HAP-1 (cell line): Measurements from ENCODE around the gene ESYT3.
"Not testable (repeated sequence)": the region's sequence is repeated elsewhere in the genome, so short reads cannot be mapped to it uniquely, and the experiment has no call there.

Experiments used
- DNase-seq, 2 experiments: peaks; one replicate each; pipeline ENCODE4 v3.0.0-alpha.2; 2016 to 2020; ENCODE audit warnings: low spot score in 2 of 2
- H3K27me3 ChIP-seq: fragments of 250-450 bp; sonication (Bioruptor Pico); 2 replicates; pipeline ENCODE4 v1.5.1; 2020; ENCODE audit warnings: low read depth, mild to moderate bottlenecking, moderate library complexity
- H3K36me3 ChIP-seq: fragments of 250-450 bp; sonication (Bioruptor Pico); replicated peaks from 2 replicates; pipeline ENCODE4 v1.5.1; 2020; ENCODE audit warnings: mild to moderate bottlenecking
- H3K4me1 ChIP-seq: fragments of 250-450 bp; sonication (Bioruptor Pico); 2 replicates; pipeline ENCODE4 v1.5.1; 2020; ENCODE audit warnings: mild to moderate bottlenecking
- H3K4me3 ChIP-seq: fragments of 250-450 bp; sonication (Bioruptor Pico); 2 replicates; pipeline ENCODE4 v1.5.1; 2020; ENCODE audit warnings: mild to moderate bottlenecking, moderate library complexity
- H3K9me3 ChIP-seq: fragments of 250-450 bp; sonication (Bioruptor Pico); 2 replicates; pipeline ENCODE4 v1.5.1; 2020; ENCODE audit warnings: mild to moderate bottlenecking, moderate library complexity
- in situ Hi-C: fragments of 300-500 bp; cut with MboI; formaldehyde crosslinking; loops from 3 replicates; pipeline ENCODE4 v1.14.3; 2020; ENCODE audit warnings: low sequenced_read_pairs, inconsistent platforms, mixed read lengths

Gene ESYT3

DNA sequence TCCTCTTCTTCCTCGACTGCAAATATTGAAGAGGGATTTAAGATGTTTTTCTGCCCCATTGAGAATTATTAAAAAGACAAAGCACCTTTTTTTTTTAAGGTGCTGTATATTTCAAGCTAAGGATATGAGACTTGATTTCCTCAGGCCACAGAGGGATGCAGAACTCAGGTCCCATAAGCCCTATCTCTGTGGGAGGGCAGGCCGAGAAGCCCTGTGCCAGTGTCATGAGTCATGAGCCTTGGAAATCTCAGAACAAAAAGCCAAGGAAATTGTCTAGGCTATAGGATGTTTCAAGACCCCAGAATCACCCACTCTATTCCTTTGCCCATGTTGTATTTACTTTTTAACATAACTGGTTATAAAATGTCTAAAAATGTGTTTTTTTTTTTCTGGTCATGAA, 7.3 kb downstream of the ESYT3 start:
- H3K36me3 ChIP-seq = no peaks in the 10 kb centered on the region
- no peaks in the 10 kb centered on the region for H3K27me3 ChIP-seq
- no peaks in the 10 kb centered on the region for H3K9me3 ChIP-seq
- no peak overlapping the region for H3K4me3 ChIP-seq
- DNase-seq = no peak
- H3K4me1 ChIP-seq = no peaks in the 10 kb centered on the region
- in situ Hi-C loops = no loop called here

DNA sequence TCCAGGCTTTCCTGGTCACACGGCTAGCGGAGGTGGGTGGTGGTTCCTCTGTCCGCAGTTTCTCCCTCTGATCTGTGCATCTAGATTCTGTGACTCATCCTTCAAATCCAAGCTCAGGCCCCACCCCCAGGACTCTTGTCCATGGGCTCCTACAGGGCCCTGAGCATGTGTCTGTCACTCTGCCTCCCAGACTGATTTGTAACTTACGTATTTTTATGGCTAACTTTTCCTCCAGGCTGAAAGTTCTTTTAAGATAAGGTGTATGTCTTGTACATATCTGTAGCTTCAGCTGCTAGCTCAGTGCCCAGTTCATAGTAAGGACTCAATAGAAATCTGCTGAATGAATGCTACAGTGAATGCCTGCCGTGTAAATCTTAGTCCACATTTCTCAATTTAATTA, 8.0 kb downstream of the ESYT3 start:
- Histone ChIP-seq H3K4me1 (no peaks in the 10 kb centered on the region), H3K9me3 (no peaks in the 10 kb centered on the region), H3K27me3 (no peaks in the 10 kb centered on the region), H3K36me3 (no peaks in the 10 kb centered on the region), H3K4me3 (no peak overlapping the region)
- peak in 1 of 2 experiments; percentile 35 for DNase-seq
- in situ Hi-C loops = no loop called here

DNA sequence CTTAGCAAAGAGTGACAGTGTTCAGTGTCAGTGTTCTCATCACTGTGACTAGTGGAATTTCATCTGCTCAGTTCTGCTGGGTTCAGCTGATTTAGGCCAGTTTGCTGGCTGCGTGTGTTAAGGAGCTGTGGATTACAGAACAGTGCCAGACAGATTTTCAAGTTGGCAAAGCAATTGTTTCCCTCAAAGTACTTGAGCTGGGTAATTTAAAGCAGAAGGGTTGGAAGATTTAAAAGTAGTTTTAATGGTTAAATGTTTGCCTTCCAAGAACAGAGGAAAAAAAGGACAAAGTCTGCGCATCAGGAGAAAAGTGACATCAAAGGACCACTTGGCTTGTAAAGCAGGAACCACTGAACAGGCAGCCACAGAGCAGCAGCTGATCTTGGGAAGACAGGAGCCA, 8.7 kb downstream of the ESYT3 start:
- H3K27me3 ChIP-seq = no peaks in the 10 kb centered on the region
- in situ Hi-C loops = no loop called here
- H3K4me3 ChIP-seq = no peak overlapping the region
- no peak for DNase-seq
- H3K9me3 ChIP-seq = no peaks in the 10 kb centered on the region
- H3K36me3 ChIP-seq = no peaks in the 10 kb centered on the region
- no peaks in the 10 kb centered on the region for H3K4me1 ChIP-seq

DNA sequence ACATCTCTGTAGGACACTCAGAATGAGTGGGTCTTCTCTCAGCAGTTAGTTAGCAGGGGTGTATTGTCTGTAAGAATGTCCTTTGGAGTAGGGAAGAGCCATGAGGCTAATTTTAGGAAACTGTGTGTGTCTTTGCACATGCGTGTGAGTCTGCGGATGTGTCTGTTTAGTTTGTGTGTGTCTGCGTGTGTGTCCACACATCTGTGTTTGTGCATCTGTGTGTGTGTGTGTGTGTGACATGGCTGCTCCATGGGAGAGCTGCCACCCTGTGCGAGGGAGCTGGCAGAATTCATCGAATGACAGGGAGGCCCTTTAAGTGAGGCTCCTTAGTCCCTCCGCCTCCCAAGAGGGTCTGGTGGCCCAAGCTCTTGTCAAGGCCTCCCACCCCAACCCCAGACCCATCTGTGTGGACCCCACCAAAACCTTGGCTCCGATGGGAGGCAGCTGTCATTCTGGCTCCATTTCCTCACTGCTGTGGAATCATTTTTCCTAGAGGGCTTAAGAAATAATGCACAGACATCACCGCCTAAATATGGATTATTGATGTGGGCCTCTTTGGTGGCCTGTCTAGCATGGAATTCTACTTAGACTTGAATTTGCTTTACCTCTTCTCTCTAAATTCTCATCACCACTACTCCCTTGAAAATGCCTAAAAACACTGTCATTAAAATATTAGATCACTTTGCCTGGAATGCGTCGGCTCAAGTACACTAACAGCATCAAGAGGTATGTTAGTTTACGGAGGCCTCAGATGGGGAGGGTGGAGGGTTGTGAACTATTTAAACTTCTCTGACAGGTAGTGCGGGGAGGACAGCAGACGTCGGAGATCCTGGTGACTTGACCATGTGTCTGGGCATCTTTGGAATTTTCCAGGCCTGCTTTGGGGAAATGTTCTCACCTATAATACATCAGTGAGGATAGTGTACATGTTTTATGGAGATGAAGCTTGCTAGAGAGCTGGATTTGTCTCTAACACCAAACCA, 9.4 kb downstream of the ESYT3 start:
- H3K9me3 ChIP-seq = no peaks in the 10 kb centered on the region
- in situ Hi-C loops = no loop called here
- H3K36me3 ChIP-seq = no peaks in the 10 kb centered on the region
- H3K4me3 ChIP-seq = no peak overlapping the region
- H3K4me1 ChIP-seq = no peaks in the 10 kb centered on the region
- no peaks in the 10 kb centered on the region for H3K27me3 ChIP-seq
- DNase-seq = no peak

DNA sequence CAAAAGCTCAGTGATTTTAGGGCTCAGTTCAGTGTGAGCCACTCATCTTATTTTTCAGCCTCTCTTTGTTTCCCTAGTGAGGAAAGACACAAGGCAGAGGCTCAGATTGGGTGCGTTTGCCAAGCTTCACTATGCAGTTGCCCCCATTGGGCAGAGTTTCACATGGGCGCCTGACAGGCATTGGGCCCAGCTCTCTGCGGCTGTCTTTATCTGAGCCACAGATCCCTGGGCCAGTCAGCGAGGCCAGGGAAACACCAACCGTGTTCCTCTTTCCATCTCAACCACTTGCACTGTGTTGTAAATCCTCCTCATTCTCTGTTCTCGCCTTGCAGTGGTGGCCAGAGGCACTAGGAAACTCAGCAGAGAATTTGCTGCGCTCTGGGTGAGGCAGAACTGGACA, 10.8 kb downstream of the ESYT3 start:
- H3K4me1 ChIP-seq = no peaks in the 10 kb centered on the region
- no peaks in the 10 kb centered on the region for H3K27me3 ChIP-seq
- no peak for DNase-seq
- in situ Hi-C loops = no loop called here
- no peaks in the 10 kb centered on the region for H3K9me3 ChIP-seq
- no peak overlapping the region for H3K4me3 ChIP-seq
- H3K36me3 ChIP-seq = no peaks in the 10 kb centered on the region

DNA sequence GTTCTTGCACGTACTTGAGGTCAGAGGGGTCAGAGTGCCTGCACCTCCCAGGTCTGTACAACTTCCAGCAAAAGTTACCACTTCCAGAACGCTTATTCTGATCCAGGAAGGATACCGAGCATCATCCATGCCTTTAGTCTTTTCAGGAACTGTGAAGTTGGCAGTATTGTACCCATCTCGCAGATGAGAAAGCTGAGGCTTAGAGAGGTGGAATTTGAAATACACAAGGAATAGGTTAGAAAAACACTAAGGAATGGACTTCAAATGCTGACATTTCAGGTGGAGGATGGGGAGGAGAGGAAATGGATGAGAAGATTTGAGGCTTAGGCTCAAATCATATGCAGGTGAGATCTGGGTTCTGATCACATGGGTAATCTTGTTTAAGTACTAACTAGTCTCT, 11.2 kb downstream of the ESYT3 start:
- in situ Hi-C loops = no loop called here
- Histone ChIP-seq H3K36me3 (no peaks in the 10 kb centered on the region), H3K9me3 (no peaks in the 10 kb centered on the region), H3K27me3 (no peaks in the 10 kb centered on the region), H3K4me1 (no peaks in the 10 kb centered on the region), H3K4me3 (no peak overlapping the region)
- DNase-seq = no peak

DNA sequence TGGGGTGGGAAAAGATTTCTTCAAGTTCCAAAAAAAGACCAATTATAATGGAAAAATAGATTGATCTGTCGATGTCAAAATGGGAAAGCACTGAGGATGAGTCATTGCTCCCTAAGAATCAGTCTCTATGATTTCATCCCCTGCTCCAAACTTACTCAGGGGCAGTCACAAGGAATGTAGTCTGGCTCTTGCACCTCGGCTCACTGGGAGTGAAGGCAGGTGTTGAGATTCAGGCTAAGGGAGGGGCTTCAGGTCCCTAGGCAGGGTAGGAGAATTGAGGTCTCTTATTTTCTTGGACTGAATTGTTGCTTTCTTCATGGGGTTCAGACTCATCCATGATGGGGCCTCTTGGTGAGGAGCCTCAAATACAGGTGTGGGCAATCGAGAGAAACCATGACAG, 14.2 kb downstream of the ESYT3 start:
- no peaks in the 10 kb centered on the region for H3K9me3 ChIP-seq
- in situ Hi-C loops = no loop called here
- H3K27me3 ChIP-seq = no peaks in the 10 kb centered on the region
- H3K36me3 ChIP-seq = no peaks in the 10 kb centered on the region
- DNase-seq = no peak
- no peaks in the 10 kb centered on the region for H3K4me1 ChIP-seq
- no peak overlapping the region for H3K4me3 ChIP-seq

DNA sequence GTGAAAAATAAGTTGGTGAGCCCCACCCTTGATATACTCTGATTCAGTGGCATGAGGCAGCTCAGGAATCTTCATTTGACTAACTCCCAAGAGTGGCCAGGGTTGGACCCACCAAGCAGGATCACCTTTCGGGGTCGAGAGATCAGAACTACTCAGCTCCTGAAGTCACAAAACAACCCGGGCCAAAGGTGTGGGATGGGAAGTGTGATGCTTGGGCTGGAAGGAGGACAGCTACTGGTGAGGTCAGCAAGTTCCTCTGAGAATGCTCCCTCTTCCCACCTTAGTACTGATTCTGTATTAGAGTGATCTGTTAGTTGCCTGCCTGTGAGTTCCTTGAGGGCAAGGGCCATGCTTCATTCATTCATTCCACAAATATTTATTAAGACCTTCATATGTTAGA, 15.1 kb downstream of the ESYT3 start:
- H3K27me3 ChIP-seq = no peaks in the 10 kb centered on the region
- no peak overlapping the region for H3K4me3 ChIP-seq
- H3K4me1 ChIP-seq = no peaks in the 10 kb centered on the region
- H3K36me3 ChIP-seq = no peaks in the 10 kb centered on the region
- no peak for DNase-seq
- H3K9me3 ChIP-seq = no peaks in the 10 kb centered on the region
- in situ Hi-C loops = no loop called here

DNA sequence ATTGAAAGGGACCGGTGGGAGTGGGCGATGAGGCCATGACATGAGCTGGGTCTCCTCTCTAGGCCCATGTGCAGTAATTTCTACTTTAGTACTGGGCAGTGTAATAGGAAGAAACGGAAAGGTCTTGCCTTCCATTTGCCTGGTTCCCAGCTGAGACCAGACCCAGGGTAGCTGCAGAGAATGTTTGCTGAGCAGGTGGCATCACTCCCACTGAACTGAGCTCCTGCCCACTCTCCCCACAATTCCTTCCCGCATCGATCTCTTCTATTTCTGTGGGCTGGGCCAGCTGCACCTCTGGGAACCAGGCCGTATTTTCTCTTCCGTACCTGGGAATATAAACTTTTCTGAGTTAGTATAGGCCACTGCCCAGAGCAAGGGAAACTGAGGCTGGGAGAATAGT, 15.8 kb downstream of the ESYT3 start:
- in situ Hi-C loops = no loop called here
- H3K36me3 ChIP-seq = no peaks in the 10 kb centered on the region
- no peaks in the 10 kb centered on the region for H3K4me1 ChIP-seq
- no peaks in the 10 kb centered on the region for H3K27me3 ChIP-seq
- no peak overlapping the region for H3K4me3 ChIP-seq
- H3K9me3 ChIP-seq = no peaks in the 10 kb centered on the region
- no peak for DNase-seq

DNA sequence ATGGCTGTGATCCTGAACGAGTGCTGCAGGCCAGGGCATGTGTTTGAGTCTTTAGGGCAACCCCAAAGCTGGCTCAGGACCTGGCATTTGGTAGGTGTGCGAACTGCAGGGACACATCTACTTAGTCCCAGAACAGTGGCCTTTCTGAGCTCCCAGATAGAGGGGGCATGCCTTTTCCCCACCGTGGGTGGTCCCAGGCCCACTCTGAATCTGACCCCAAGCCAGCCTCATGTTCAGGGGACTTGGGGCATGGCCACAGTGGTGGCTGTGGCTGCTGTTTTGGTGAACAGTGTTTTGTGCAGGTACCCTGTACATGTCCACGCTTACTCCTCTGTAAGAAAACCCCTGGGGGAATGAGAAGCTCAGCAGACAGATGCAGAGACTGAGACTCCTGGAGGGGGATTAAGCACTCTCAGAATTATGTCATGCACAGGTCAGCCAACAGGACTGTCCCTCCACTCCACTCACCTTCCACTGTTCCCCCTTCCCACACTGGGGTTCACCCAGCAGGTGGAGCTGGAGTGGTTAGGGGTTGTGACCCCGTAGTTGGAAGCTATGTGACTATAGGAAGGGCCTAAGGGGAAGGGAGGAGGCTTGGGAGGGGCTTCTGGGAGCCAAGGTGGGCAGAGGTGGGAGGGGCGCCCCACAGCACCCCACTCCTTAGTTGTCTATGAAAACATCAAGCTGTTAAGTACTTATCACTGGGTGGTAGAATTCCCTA, 16.4 kb downstream of the ESYT3 start:
- Histone ChIP-seq H3K9me3 (no peaks in the 10 kb centered on the region), H3K4me1 (no peaks in the 10 kb centered on the region), H3K4me3 (no peak overlapping the region), H3K36me3 (no peaks in the 10 kb centered on the region), H3K27me3 (no peaks in the 10 kb centered on the region)
- in situ Hi-C loops = no loop called here
- no peak for DNase-seq

DNA sequence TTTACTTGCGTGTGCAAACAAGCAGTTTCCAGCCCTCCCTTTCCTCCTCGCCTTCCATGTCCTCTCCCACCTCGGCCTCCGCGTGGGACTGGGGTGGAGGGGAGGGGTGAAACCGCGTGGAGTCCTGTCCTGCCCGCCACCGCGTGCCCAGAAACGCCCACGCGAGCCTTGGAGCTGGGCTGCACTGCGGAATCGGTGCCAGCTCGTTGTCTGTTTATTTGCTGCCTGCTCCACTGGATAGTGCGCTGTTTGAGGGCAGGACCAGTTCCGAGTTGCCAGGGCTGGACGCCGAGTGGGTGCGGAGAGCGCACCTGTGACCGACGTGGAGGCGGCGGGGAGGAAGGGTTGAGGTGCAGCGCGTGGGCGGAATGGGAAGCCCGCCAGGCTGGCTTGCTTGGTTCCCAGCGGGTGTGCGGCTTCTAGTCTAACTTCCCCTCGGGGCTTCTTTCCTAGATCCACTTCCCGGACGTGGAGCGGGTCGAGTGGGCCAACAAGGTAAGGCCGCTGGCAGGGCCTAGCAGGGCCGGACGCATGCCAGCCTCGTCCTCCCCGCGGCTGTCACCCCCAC, 17.3 kb downstream of the ESYT3 start:
- DNase-seq = no peak
- Histone ChIP-seq H3K4me1 (no peaks in the 10 kb centered on the region), H3K27me3 (no peaks in the 10 kb centered on the region), H3K36me3 (no peaks in the 10 kb centered on the region), H3K4me3 (no peak overlapping the region), H3K9me3 (no peaks in the 10 kb centered on the region)
- in situ Hi-C loops = no loop called here

DNA sequence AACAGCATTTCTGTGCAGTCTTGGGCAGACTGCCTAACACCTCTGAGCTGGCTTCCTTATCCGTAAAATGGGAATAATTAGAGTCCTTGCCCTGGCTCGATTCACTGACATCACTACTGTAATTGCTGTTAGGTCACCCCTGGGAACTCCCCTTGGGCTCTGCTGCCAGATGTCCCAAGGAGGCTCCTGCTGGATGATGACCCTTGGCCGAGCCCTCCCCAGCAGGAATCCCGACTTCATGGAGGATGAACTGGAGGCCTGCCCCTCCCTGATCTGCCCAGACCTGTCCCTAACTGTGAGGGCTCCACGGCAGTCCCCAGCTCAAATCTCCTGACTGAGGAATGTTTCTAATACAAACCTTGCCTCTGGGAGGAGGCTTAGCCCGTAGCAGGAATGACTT, 18.0 kb downstream of the ESYT3 start:
- H3K4me1 ChIP-seq = no peaks in the 10 kb centered on the region
- in situ Hi-C loops = no loop called here
- DNase-seq = no peak

DNA sequence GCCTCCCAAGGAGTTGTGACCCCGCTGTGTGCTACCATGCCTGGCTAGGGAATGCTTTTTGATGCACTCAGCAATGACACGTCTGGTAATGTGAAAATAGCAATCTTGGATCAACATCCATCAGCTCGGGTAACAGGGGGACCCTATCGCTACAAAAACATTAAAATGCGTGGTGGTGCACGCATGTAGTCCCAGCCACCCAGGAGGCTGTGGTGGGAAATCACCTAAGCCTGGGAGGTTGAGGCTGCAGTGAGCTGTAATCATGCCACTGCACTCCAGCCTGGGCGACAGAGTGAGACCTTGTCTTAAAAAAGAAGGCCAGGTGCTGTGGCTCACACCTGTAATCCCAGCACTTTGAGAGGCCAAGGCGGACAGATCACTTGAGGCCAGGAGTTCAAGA, 19.5 kb downstream of the ESYT3 start:
- in situ Hi-C loops, DNase-seq, H3K4me1 ChIP-seq, H3K36me3 ChIP-seq, H3K4me3 ChIP-seq, H3K27me3 ChIP-seq, H3K9me3 ChIP-seq: not testable (repeated sequence)

More for the DNA sequence above, 18.0 kb downstream of the ESYT3 start:
- Histone ChIP-seq H3K9me3 (no peaks in the 10 kb centered on the region), H3K27me3 (no peaks in the 10 kb centered on the region), H3K4me3 (no peak overlapping the region), H3K36me3 (no peaks in the 10 kb centered on the region)
